Measurements from ENCODE around the gene HSPA8.
"Not testable (repeated sequence)": the region's sequence is repeated elsewhere in the genome, so short reads cannot be mapped to it uniquely, and the experiment has no call there.

The HSPA8 gene

DNA sequence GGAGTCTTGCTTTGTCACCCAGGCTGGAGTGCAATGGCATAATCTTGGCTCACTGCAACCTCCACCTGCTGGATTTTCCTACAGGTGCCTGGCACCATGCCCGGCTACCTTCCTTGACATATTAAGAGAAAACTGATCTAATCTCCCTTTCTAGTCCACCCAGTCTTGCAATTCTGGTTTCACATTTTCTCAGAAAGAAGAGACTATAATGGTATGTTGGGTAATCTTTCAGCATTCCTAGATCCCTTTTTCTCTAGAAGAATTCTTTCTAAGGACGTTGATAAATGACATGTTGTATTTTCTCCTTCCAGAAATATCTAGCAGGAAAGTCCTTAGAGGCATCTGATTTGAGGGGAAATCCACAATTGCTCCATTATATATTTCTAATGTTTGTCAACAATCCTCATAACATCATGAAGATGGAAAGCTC lies 10.4 kb upstream of the HSPA8 start:
- DNase-seq (ENCODE audit: low read depth, low spot score): no peak

DNA sequence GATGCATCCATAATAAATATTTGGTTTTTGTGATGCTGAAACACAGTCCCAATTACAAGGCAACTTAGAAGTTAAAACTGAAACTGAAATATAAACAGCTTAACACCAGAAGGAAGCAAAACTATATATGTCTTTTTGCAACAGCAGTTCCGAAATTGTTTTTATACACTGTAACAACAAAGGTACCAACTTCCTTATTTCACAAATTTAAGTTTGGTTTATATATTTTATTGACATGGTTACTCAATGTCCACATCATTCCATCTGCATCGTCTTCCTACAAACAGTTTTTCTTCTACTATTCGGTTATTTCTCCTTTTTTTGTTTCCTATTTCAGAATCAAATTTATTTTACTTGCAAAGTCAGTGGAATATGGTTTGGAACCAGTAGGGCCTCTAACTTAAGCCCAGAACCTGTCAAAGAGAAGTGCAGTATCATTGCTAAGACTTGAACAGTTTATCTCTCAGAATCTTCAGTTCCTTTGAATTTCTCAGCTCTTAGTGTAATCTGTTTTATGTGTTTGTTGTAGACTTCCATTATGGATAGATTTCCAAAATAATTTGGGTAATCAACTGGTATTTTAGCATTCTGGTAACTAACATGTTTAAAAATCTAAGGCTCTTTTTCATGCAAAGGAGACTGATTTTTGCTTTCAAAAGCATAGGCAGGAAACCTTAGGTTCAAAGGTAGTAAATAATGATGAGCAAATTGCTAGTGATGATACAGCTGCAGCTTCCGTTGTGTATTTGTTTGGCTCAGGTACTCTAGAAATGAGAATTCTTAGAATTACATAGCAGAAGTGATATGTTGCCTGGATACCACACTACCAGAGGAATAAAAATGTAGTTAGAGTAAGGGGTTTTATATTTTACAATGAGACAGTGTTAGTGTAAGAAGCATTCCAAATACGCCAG lies 8.2 kb upstream of the HSPA8 start:
- DNase-seq (ENCODE audit: low read depth, low spot score): no peak

DNA sequence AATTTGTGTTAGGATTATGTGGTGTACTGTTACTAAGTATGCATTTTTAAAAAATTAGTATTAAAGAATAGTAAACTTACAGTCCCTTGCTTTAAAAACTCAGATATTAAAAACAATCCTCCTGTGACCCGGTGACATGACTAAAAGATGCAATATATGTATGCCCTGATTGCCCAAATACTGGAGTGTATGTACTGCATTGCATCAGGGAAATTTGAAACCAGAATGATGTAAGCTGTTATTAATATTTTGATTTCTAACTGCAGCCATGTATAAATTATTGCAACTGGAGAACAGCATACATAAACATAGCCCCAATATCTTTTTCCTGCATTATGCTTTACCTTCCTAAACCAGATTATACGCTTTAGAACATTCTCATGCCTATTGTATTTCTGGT lies 3.7 kb upstream of the HSPA8 start:
- DNase-seq (ENCODE audit: low read depth, low spot score): no peak

DNA sequence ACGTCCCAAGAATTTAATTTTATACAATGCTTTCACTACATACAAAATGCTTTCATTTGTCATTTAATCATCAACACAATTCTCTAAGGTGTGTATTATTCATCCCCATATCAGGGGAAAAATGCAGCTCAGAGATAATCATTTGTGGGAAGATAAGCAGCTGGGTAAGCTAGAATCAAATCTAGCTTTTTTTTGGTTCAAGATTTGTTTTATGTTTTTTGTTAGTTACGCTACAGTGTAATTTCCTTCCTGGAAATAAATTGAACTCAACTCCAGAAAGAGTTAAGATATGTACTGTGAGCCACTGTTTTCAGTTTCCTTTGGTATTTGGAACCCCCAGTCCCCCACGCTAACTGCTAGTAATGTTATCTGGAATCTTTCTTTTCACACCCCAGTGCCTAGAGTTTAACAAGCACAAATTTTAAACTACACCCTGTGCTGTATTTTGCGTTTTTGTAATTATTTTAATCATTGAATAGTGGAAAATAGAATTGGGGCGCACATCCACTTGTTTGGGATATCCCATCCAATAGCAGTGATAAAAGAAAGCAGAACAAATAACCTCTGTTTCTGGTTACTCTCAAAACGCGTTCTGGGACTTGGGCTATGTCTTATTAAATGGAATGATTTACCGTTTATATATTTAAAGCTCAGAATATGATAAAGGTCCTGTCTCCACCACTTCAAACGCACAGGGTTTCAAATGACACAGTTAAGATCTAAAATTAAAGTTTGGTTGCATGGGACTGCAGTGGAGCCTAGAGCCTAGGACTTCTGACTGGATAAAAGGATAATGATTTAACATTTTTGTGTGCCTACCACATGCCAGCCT lies 2.1 kb upstream of the HSPA8 start:
- no peak for DNase-seq (ENCODE audit: low read depth, low spot score)

DNA sequence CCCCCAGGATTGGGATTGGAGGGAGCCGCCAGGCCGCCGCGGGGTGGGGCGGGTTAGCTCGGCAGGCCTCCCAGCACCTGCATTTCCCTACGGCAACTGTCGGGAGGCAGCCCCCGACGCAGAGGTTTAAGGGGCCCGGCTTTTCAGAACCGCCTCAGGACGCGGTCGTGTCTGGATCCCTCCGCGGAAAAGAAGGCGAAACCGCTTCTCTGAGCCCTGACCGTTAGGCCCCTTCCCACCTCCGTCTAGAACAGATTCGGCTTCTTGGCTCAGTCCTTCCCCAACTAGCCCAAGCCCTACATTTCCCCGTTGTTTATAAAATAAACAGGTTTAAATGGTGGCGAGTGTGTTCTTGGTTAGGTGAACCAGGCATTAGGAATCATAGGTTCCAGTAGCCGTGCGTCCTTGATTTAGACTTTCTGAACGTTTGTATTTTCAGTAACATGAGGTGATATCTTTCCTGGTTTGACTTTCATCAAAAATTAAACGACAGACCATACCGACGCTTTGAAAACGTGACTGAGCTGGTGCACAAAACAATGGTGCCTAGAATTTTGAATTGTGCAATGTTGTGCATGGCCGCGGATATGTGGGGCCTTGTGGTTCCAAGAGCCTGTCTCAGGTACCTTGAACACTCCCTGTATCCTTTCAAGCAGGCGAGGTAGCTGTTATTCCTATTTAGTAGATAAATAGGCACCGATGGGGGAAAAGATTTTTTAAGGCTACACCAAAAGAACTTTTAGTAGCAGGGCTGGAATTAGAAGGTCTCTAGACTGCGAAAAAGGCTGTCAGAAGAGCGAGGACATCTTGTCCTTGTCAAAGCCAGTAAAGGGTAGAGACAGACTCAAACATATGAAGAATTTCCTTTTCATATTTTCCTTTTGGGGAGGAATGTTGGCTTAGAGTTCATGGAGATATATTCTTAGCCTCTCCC lies 1.2 kb upstream of the HSPA8 start:
- DNase-seq (ENCODE audit: low read depth, low spot score): no peak

DNA sequence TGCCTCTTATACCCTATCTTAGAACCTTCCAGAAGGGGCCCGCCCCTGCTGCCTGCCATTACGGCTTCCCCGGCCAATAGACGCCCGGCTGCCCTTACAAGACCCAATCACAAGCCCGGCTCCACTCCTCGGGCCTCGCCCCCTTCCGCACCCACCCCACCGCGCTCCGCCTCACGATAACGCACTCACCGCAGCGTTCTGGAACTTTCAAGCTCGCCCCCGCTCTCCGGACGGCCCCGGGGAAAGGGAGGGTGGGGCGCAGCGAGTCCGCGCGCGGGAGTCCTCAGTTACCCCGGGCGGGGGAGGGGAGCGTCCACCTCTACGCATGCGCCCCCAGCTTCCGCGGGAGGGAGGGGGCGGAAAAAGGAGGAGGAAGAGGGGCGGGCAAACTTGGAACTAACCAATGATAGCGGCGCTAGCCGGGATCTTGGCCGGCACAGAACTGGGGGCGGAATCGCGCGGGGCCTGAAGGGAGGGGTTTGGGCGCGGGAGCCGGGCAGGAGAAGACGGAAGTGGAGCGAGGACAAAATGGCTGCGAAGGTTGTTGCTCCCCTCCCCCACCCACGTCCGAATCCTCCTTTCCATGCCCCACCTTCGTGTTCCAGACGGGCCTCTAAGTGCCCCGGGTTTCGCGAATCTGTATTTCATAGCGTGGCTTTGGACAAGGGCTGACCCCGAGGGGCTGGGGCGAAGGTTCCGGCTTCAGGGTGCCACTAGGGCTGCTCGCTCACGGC lies 389 bp upstream of the HSPA8 start:
- DNase-seq (ENCODE audit: low read depth, low spot score): peak; percentile 100

DNA sequence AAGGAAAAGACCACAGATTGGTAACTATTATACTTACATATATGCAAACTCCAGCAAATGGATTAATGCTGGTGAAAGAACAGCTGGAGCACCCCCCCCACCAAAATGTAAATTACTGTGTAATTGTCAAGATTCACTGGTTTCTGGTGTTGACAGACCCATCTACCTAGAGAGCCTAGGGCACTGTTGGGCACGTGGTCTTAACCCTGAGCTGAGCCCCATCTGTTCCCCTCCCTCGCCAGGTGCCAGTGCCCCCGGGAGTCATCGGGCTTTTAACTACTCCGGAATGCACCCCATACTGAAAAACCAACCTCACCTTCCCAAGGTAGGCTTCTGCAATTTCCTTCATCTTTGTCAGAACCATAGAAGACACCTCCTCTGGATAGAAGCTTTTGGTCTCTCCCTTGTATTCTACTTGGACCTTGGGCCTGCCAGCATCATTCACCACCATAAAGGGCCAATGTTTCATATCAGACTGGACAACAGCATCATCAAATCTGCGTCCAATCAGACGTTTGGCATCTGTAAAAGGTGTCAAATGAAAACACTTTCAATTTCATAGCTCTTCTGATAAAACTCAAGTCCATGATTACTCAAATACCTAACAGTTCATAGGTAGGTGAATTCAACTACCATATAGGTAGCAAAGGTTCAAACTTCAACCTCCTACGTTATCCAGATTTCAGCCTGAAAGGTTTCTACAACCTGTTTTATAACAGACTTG lies 1.5 kb downstream of the HSPA8 start:
- no peak for DNase-seq (ENCODE audit: low read depth, low spot score)

DNA sequence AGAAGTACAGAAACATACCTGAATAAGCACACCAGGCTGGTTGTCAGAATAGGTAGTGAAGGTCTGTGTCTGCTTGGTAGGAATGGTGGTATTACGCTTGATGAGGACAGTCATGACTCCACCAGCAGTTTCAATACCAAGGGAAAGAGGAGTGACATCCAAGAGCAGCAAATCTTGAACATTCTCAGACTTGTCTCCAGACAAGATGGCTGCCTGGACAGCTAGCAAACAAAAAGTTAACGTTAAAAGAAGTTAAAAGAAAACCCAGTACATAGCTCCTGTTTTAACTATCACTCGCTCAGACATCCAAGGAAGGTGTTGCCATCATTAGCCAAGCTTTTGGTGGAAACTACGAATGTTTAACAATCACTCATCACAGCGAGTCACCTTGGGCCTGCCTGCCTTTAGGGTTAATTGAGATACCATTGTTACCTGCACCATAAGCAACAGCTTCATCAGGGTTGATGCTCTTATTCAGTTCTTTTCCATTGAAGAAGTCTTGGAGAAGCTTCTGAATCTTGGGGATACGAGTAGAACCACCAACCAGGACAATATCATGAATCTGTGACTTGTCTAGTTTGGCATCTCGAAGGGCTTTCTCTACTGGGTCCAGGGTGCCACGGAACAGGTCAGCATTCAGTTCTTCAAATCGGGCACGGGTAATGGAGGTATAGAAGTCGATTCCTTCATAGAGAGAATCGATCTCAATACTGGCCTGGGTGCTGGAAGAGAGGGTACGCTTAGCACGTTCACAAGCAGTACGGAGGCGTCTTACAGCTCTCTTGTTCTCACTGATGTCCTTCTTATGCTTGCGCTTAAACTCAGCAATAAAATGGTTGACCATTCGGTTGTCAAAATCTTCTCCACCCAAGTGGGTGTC lies 2.7 kb downstream of the HSPA8 start:
- not testable (repeated sequence) for DNase-seq (ENCODE audit: low read depth, low spot score)

DNA sequence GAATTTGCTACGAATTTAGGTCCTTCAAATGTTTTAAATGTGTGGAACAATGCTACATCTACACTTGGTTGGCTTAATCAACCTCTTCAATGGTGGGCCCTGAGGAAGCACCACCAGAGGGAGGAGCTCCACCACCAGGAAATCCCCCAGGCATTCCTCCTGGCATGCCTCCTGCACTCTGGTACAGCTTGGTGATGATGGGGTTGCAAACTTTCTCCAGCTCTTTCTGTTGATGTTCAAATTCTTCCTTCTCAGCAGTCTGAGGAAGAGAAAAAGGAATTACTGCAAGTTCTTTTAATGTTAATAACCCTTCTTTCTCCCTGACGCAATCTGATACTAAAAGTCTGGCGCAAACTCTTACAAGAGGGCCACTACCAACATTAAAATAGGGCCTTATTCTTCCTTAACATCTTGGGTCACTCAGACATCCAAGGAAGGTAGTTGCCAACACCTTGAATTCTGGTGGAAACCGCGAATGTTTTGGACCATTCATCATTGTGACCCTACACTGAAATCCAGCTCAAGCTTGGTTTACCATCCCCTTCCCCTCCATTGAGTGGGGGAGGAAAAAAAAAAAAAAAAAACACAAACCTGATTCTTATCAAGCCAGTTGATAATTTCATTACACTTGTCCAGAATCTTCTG lies 4.2 kb downstream of the HSPA8 start:
- no peak for DNase-seq (ENCODE audit: low read depth, low spot score)

DNA sequence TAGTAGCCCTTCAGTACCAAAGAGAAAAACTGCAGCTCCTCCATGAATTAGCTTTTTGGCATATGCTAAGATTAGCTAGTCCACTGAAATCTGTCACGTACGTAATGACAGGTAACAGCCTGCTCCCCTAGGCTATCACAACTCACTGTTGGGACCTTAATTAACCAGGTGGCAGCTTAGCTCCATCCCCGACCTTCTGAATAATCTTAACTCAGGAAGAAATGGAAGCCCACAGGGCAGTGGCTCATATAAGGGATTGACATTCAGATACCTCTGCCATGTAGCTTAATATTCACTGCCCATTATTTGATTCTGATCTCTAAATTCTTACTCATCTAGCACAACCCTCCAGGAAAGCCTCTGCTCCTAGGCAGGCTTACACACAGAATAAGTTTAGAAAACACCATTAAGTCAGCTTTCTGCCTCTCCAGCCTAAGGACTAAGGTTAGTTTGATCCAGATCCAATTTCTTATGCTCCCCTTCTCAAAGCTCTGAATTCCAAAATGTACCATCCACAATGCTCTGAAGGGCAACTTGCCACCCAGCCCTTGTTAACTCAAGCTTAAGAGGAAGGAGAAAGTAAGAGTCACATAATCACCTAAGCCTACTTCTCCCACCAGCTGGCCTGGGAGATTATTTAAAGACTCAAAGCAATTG lies 5.0 kb downstream of the HSPA8 start:
- DNase-seq (ENCODE audit: low read depth, low spot score): no peak

DNA sequence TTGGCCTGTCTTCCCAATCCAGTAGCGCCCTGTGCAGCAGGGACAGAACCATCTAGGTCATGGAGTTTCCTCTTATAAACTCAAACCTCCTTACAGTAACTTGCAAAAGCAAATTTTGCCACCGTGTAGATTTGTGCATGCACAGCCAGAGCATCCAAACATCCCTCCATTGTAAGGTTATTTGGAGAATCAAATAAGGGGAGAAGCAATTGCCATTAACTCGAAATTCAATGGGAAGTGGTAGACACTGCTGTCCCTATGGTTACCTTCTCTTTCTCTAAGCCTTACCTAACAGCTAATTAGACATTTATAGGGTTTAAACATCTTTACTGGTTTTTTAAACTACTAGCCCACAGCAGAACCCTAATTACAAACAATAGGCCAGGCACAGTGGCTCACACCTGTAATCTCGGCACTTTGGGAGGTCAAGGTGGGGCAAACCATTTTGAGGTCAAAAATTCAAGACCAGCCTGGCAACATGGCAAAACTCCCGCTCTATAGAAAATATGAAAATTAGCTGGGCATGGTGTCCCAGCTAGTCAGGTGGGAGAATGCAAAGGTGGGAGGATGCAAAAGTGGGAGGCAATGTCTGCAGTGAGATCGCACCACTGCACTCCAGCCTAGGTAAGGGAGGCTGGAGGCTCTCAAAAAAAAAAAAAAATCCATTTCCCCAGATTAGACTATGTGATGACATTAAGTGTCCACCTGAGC lies 6.6 kb downstream of the HSPA8 start:
- DNase-seq (ENCODE audit: low read depth, low spot score): no peak

DNA sequence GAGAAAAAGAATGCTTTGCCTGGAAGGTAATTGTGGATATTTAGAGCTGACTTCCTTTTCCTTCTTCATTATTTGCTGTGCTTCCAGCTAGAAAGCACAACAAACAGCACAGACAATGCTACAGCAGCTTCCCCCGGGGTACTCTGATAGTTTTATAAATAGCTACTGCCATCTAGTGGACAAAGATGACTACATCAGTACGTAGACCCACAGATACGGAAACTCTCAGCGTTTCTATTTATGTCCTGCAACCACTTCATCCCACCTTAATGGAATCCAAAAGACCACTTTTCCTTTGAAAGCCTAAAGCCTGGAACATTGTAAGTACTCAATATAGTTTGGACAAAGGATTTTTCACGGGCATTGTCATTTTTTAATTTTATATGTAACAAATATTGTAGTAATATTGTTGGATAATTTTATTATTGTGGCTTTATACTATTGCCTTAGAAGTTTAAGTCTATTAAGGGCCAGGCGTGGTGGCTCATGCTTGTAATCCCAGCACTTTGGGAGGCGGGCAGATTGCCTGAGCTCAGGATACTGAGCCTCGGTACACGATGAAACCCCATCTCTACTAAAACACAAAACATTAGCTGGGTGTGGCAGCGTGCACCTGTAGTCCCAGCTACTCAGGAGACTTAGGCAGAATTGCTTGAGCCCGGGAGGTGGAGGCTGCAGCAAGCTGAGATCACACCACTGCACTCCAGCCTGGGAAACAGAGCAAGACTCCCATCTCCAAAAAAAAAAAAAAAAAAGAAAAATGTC lies 7.5 kb downstream of the HSPA8 start:
- no peak for DNase-seq (ENCODE audit: low read depth, low spot score)

DNA sequence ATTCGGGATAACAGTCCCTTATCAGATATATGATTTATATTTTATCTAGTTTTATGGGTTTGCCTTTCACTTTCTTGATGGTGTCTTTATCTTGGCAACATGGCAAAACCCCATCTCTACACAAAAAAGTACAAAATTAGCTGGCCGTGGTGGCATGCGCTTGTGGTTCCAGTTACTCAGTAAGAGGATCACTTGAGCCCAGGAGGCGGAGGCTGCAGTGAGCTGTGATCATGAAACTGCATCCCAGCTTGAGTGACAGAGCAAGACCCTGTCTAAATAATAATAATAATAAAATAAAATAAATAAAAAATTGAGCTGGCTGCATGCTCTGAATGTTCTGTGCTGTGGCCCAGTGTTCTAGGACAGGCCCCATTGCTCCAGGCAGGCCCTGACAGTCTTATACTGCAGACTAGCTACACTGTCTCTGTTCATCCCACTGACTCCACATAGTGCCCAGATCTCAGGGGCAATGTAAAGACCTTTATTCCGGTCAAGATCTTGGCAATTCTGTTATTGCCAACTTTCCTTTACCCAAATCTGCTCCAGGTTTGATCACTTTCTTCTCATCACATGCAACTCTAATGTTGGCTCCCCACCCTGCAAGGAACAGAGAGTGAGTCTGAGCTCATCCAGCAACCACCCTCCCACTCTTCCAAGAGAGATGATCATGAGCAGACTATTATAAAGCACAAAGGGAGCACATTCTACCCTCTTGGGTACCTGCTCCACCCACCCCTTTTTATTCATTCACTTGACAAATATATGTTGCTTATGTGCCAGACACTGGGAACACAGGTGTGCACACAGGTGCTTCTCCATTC lies 8.8 kb downstream of the HSPA8 start:
- no peak for DNase-seq (ENCODE audit: low read depth, low spot score)

DNA sequence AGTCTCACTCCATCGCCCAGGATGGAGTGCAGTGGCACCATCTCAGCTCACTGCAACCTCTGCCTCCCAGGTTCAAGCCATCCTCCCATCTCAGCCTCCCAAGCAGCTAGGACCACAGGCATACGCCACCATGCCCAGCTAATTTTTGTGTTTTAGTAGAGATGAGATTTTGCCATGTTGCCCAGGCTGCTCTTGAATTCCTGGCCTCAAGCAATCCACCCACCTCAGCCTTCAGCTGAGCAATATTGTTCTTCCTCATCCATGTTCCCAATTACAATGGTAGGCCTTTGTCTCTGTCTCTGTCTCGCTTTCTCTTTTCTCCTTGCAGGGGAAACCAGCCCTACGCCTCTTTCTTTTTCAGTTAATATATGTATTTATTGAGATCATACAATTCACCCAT lies 10.3 kb downstream of the HSPA8 start:
- no peak for DNase-seq (ENCODE audit: low read depth, low spot score)

DNA sequence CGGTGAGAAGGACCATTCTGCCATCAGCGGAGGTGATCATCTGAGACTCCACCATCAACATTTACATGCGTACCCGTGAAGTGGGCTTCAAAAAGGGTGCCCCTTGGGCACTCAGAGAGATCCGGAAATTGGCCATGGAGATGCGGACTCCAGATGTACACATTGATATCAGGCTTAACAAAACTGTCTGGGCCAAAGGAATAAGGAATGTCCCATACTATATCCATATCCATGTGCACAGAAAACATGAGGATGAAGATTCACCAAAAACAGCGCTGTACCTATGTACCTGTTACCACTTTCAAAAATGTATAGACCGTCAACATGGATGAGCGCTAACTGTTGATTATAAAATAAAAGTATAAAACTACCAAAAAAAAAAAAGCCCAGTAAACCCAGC lies 10.8 kb downstream of the HSPA8 start:
- no peak for DNase-seq (ENCODE audit: low read depth, low spot score)

DNA sequence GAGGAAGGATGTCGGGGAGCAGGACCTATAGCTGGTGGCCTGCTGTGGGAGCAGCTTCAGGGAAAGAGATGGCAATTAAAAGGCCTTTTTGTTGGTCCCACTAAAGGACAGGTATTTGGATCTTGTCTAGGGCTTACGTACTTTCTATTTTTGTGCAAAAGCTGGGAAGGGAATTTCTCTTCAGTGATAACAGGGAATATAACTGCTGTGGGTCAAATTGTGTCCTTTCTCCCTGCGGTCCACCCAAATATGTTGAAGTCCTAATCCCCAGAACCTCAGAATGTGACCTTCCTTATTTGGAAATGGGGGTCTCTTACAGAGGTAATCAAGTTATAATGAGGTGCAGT lies 14.0 kb downstream of the HSPA8 start:
- DNase-seq (ENCODE audit: low read depth, low spot score): no peak

All from activated CD4-positive, CD25-positive, alpha-beta regulatory T cell treated with anti-CD3 and anti-CD28 coated beads, Interleukin-2, amount 50 U/mL, for 16 hours (primary cell).